A549 treated with AZD2906 at 1 μM for 4 hours (cell line): ENCODE data around the gene DCXR. TPM values are rescaled to one million over a fixed set of nuclear protein-coding genes. Genes with fewer than 3 reads are reported as not detected.

Experiments
- total RNA-seq: library from RNA; stranded (reverse); fragments of 200-300 nt; extraction: Qiagen RNA extraction; gene quantifications from 5 replicates; pipeline ENCODE4 v1.2.3, GENCODE V29; 2022

Gene DCXR
- total RNA-seq = 65.2 to 110 TPM (median 102 TPM) in 5 replicates

GRCh38 chr17:82037092-82037888 is at the start of gene DCXR:
Gene DCXR (minus strand): TSS chr17:82037697. CDS start chr17:82037682, 15 bp downstream.

GRCh38 chr17:82065638-82066303 is 28.3 kb upstream of the DCXR start, which contains the start of gene DUS1L:
Gene DUS1L (minus strand): TSS chr17:82065804. CDS start chr17:82065059, 745 bp downstream.

GRCh38 chr17:82051776-82052637 is 14.5 kb upstream of the DCXR start, which contains the start of the genes GPS1 and RFNG:
Gene GPS1 (plus strand): TSS chr17:82051898. CDS start chr17:82051932, 34 bp downstream.
Gene RFNG (minus strand): TSS chr17:82051811. CDS start chr17:82051766, 45 bp downstream.

GRCh38 chr17:82031303-82031884 is 6.1 kb downstream of the DCXR start, which contains the start of gene RAC3:
Gene RAC3 (plus strand): TSS chr17:82031678. CDS start chr17:82031762, 84 bp downstream.

GRCh38 chr17:82022981-82023446 is 14.5 kb downstream of the DCXR start, which contains the start of gene LRRC45:
Gene LRRC45 (plus strand): TSS chr17:82023305. CDS start chr17:82023644, 339 bp downstream.

GRCh38 chr17:82022310-82022980 is 15.1 kb downstream of the DCXR start, which contains the start of gene CENPX:
Gene CENPX (minus strand): TSS chr17:82022878. CDS start chr17:82022861, 17 bp downstream.

Other genes with a start within 250 kb of the DCXR start
- gene GCGR, start 233.5 kb downstream of the DCXR start, total RNA-seq = 0.14 to 0.55 TPM (median 0.34 TPM) in 5 replicates
- 79.5 to 107 TPM (median 101 TPM) in 5 replicates for gene MCRIP1, start 204.4 kb downstream of the DCXR start, total RNA-seq
- gene PPP1R27, start 202.6 kb downstream of the DCXR start, total RNA-seq = 0.08 to 0.35 TPM (median 0.18 TPM) in 5 replicates
- 673 to 727 TPM (median 692 TPM) in 5 replicates for gene P4HB, start 177.2 kb downstream of the DCXR start, total RNA-seq
- 592 to 701 TPM (median 654 TPM) in 5 replicates for gene ARHGDIA, start 166.4 kb downstream of the DCXR start, total RNA-seq
- 167 to 248 TPM (median 232 TPM) in 5 replicates for gene ALYREF, start 146.1 kb downstream of the DCXR start, total RNA-seq
- 185 to 310 TPM (median 289 TPM) in 5 replicates for gene ANAPC11, start 146.0 kb downstream of the DCXR start, total RNA-seq
- gene NPB, start 135.5 kb downstream of the DCXR start, total RNA-seq = 0.33 to 0.67 TPM (median 0.49 TPM) in 5 replicates
- gene PCYT2, start 126.3 kb downstream of the DCXR start, total RNA-seq = 14.1 to 18.1 TPM (median 16.6 TPM) in 5 replicates
- gene SIRT7, start 119.5 kb downstream of the DCXR start, total RNA-seq = 27.2 to 45.6 TPM (median 41.6 TPM) in 5 replicates
- gene MAFG, start 110.0 kb downstream of the DCXR start, total RNA-seq = 23.3 to 32.3 TPM (median 28.5 TPM) in 5 replicates
- 68.3 to 88.4 TPM (median 85.4 TPM) in 5 replicates for gene PYCR1, start 100.4 kb downstream of the DCXR start, total RNA-seq
- not detected in 5 replicates for gene MYADML2, start 90.5 kb downstream of the DCXR start, total RNA-seq
- gene NOTUM, start 76.5 kb downstream of the DCXR start, total RNA-seq = 0.18 to 0.55 TPM (median 0.34 TPM) in 5 replicates
- gene ASPSCR1, start 60.1 kb downstream of the DCXR start, total RNA-seq = 20.1 to 29.2 TPM (median 26.5 TPM) in 5 replicates
- gene CENPX, start 14.8 kb downstream of the DCXR start, total RNA-seq = 135 to 206 TPM (median 183 TPM) in 5 replicates
- 8.9 to 17.5 TPM (median 12.8 TPM) in 5 replicates for gene LRRC45, start 14.4 kb downstream of the DCXR start, total RNA-seq
- gene RAC3, start 6.0 kb downstream of the DCXR start, total RNA-seq = 24.9 to 43.1 TPM (median 39.9 TPM) in 5 replicates
- gene RFNG, start 14.1 kb upstream of the DCXR start, total RNA-seq = 16.5 to 26.6 TPM (median 25.1 TPM) in 5 replicates
- gene GPS1, start 14.2 kb upstream of the DCXR start, total RNA-seq = 108 to 148 TPM (median 138 TPM) in 5 replicates
- 73.5 to 153 TPM (median 133 TPM) in 5 replicates for gene DUS1L, start 28.1 kb upstream of the DCXR start, total RNA-seq
- gene FASN, start 60.5 kb upstream of the DCXR start, total RNA-seq = 112 to 154 TPM (median 145 TPM) in 5 replicates
- 15.5 to 29.5 TPM (median 28.3 TPM) in 5 replicates for gene CCDC57, start 175.1 kb upstream of the DCXR start, total RNA-seq
- gene SLC16A3, start 191.3 kb upstream of the DCXR start, total RNA-seq = 134 to 178 TPM (median 170 TPM) in 5 replicates
- gene CSNK1D, start 236.0 kb upstream of the DCXR start, total RNA-seq = 205 to 236 TPM (median 234 TPM) in 5 replicates